ENCODE measurements around the gene VWA8.
"Not testable (repeated sequence)": the region's sequence is repeated elsewhere in the genome, so short reads cannot be mapped to it uniquely, and the experiment has no call there.

Gene VWA8

GRCh38 chr13:41644742-41645141 lies 316.2 kb downstream of the VWA8 start:
- DNase-seq (ENCODE audit: low read depth) = no peak

GRCh38 chr13:41643507-41643906 lies 317.4 kb downstream of the VWA8 start:
- no peak for DNase-seq (ENCODE audit: low read depth)

- DNase-seq (ENCODE audit: low read depth) = no peak
Measured at GRCh38 chr13:41641961-41642360, 318.9 kb downstream of the VWA8 start.

- DNase-seq (ENCODE audit: low read depth) = no peak
Measured at GRCh38 chr13:41641429-41641828, 319.5 kb downstream of the VWA8 start.

GRCh38 chr13:41639955-41640780 lies 320.7 kb downstream of the VWA8 start:
- no peak for DNase-seq (ENCODE audit: low read depth)

GRCh38 chr13:41639237-41639904 lies 321.5 kb downstream of the VWA8 start:
- no peak for DNase-seq (ENCODE audit: low read depth)

- DNase-seq (ENCODE audit: low read depth) = no peak
Measured at GRCh38 chr13:41637586-41637985, 323.3 kb downstream of the VWA8 start.

GRCh38 chr13:41637032-41637431 lies 323.9 kb downstream of the VWA8 start:
- DNase-seq (ENCODE audit: low read depth) = not testable (repeated sequence)

- DNase-seq (ENCODE audit: low read depth) = not testable (repeated sequence)
Measured at GRCh38 chr13:41636590-41636989, 324.3 kb downstream of the VWA8 start.

- no peak for DNase-seq (ENCODE audit: low read depth)
Measured at GRCh38 chr13:41634407-41634806, 326.5 kb downstream of the VWA8 start.

- DNase-seq (ENCODE audit: low read depth) = no peak
Measured at GRCh38 chr13:41633776-41634175, 327.1 kb downstream of the VWA8 start.

- no peak for DNase-seq (ENCODE audit: low read depth)
Measured at GRCh38 chr13:41631296-41631965, 329.5 kb downstream of the VWA8 start.

- no peak for DNase-seq (ENCODE audit: low read depth)
Measured at GRCh38 chr13:41627425-41627824, 333.5 kb downstream of the VWA8 start.

GRCh38 chr13:41624041-41624440 lies 336.9 kb downstream of the VWA8 start:
- no peak for DNase-seq (ENCODE audit: low read depth)

- DNase-seq (ENCODE audit: low read depth) = no peak
Measured at GRCh38 chr13:41622432-41623429, 338.2 kb downstream of the VWA8 start.

GRCh38 chr13:41621716-41622431 lies 339.0 kb downstream of the VWA8 start:
- no peak for DNase-seq (ENCODE audit: low read depth)

- DNase-seq (ENCODE audit: low read depth) = not testable (repeated sequence)
Measured at GRCh38 chr13:41617633-41618032, 343.3 kb downstream of the VWA8 start.

GRCh38 chr13:41616151-41616550 lies 344.8 kb downstream of the VWA8 start:
- DNase-seq (ENCODE audit: low read depth) = no peak

GRCh38 chr13:41615528-41615855 lies 345.4 kb downstream of the VWA8 start:
- no peak for DNase-seq (ENCODE audit: low read depth)

GRCh38 chr13:41614671-41615527 lies 346.0 kb downstream of the VWA8 start:
- no peak for DNase-seq (ENCODE audit: low read depth)
